Right lobe of liver (tissue), 4 donors: ENCODE data around the gene GNRH2.

Source experiments
- CTCF ChIP-seq, 4 donors: fragments of 200-600 bp in 3 of 4; fragments of 450-650 bp in 1 of 4; IDR thresholded peaks; one replicate each; pipeline versions ENCODE4 v1.5.1 to v1.8.0; 2016 to 2022; ENCODE audit warnings: antibody characterized with exemption in 4 of 4, mild to moderate bottlenecking in 2 of 4
- POLR2A ChIP-seq: fragments of 450-650 bp; IDR thresholded peaks from one replicate; pipeline ENCODE4 v1.6.1; 2017; ENCODE audit warnings: antibody characterized with exemption, mild to moderate bottlenecking
- donor health status: DM: no; HTN: no; CAD: no.
- donor health status: DM: no; HTN: no; CAD: no.
- donor health status: DM: no; HTN: yes; CAD: no.

GRCh38 chr20:3084986-3085360, 41.6 kb downstream of the GNRH2 start:
- TF ChIP-seq CTCF (IDR thresholded peaks at IDR 0.05), result no peak
- TF ChIP-seq POLR2A, result no peak
